KOPT-K1 (cell line): ENCODE measurements around the gene HMCN2.

Experiments used
- H3K27ac ChIP-seq: fragments of 200-600 bp; sonication (generic); 2 replicates; pipeline ENCODE4 v1.5.1; 2016; ENCODE audit warnings: antibody characterized with exemption, mild to moderate bottlenecking, low read depth, low read length; ENCODE audit not compliant: poor library complexity, severe bottlenecking
- H3K36me3 ChIP-seq: fragments of 200-600 bp; sonication (generic); 2 replicates; pipeline ENCODE4 v1.5.1; 2017; ENCODE audit warnings: antibody characterized with exemption, mild to moderate bottlenecking, low read length, moderate library complexity; ENCODE audit not compliant: insufficient read depth
- H3K9me3 ChIP-seq: fragments of 200-600 bp; sonication (generic); 2 replicates; pipeline ENCODE4 v1.5.1; 2017; ENCODE audit warnings: antibody characterized with exemption, low read length, mild to moderate bottlenecking; ENCODE audit not compliant: insufficient read depth, poor library complexity, severe bottlenecking

The HMCN2 gene

DNA sequence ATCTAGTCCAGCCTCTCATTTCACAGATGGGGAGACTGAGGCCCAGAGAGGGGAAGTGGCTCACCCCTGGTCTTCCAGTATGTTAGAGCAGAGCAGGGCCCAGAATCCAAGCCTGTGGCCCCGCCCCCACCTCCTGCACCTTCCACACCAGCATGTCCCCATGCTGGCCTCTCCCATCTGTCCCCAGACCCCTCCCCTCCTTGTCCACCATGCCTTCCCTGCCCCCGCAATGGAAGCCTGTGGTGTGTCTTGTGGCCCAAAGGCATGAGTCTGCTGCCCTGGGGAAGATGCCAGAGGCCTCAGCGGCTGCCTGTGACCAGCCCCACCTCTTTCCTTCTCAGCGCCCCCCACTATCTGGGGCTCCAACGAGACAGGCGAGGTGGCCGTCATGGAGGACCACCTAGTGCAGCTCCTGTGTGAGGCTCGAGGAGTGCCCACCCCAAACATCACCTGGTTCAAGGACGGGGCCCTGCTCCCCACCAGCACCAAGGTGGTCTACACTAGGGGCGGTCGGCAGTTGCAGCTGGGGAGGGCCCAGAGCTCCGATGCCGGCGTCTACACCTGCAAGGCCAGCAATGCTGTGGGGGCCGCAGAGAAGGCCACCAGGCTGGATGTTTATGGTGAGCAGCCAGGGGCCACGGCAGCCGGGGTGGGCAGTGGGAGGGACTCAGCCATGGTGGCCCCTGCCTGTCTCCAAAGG, 87.2 kb downstream of the HMCN2 start:
- H3K27ac ChIP-seq: no peak overlapping the region
- no peaks in the 10 kb centered on the region for H3K9me3 ChIP-seq
- no peaks in the 10 kb centered on the region for H3K36me3 ChIP-seq

DNA sequence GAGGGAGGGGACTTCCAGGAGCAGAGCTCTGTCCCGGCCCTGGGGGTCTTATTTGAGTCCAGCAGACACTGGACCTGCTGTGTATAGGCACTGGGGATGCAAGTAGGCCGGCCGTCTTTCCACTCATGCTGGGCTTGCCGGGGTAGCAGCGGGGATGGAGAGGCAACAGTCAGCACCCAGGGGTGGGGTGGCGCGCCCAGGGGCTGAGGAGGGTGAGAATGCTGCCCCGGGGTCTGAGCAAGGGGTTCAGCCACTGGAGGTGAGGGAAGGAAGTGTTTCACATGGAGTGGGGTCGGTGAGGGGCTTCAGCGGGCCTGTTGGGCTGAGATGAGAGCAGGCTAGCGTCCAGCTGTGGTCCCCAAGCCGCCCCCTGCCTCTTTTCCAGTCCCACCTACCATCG, 88.8 kb downstream of the HMCN2 start:
- Histone ChIP-seq H3K36me3 (no peaks in the 10 kb centered on the region), H3K27ac (no peak overlapping the region), H3K9me3 (no peaks in the 10 kb centered on the region)

DNA sequence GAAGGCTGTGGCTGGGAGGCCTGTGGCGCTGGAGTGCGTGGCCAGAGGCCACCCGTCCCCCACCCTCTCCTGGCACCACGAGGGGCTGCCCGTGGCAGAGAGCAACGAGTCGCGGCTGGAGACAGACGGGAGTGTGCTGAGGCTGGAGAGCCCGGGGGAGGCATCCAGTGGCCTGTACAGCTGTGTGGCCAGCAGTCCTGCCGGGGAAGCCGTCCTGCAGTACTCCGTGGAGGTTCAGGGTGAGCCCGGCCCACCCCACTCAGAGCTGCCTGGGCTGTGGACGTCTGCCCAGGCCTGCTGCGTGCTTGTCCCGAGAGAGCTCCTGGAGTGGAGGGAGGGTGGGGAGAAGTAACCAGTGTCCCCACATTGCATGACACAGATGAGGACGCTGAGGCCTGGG, 89.2 kb downstream of the HMCN2 start:
- no peaks in the 10 kb centered on the region for H3K9me3 ChIP-seq
- no peaks in the 10 kb centered on the region for H3K36me3 ChIP-seq
- no peak overlapping the region for H3K27ac ChIP-seq

DNA sequence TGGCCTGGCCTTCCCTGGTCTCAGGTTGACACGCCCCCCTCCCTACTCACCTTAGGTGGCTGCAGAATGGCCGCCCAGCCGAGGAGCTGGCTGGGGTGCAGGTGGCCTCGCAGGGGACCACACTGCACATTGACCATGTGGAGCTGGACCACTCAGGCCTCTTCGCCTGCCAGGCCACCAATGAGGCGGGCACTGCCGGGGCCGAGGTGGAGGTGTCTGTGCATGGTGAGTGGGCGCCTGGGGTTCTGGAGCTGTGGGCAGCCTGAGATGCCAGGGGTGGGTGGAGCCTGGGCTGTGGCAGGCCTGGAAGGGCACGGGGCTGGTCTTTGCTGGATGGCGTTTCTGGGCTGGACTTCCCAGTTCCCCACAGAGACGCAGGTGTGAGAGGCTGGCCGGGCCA, 90.5 kb downstream of the HMCN2 start:
- H3K27ac ChIP-seq: no peak overlapping the region
- H3K36me3 ChIP-seq: no peaks in the 10 kb centered on the region

DNA sequence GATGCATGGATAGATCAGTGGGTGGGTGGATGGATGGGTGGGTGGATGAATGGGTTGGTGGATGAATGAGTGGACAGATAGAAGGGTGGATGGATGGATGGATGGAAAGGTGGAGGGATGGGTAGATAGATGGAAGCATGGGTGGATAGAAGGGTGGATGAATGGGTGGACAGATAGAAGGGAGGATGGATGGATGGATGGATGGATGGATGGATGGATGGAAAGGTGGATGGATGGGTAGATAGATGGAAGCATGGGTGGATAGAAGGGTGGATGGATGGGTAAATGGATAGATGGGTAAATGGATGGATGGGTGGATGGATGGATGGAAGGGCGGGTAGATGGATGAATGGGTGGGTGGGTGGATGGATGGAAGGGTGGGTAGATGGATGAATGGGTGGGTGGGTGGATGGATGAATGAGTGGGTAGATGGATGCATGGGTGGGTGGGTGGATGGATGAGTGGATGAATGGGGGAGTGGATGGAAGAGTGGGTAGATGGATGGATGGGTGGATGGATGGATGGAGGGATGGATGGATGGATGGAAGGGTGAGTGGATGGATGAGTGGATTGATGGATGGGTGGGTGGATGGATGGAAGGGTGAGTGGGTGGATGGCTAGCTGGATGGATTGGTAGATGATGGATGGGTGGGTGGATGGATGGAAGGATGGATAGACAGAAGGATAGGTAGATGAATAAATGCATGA, 91.5 kb downstream of the HMCN2 start:
- no peaks in the 10 kb centered on the region for H3K9me3 ChIP-seq
- no peaks in the 10 kb centered on the region for H3K36me3 ChIP-seq
- no peak overlapping the region for H3K27ac ChIP-seq

More for the DNA sequence above, 90.5 kb downstream of the HMCN2 start:
- H3K9me3 ChIP-seq: no peaks in the 10 kb centered on the region

GRCh38 chr9:130358928-130359327, 93.4 kb downstream of the HMCN2 start:
- no peaks in the 10 kb centered on the region for H3K9me3 ChIP-seq
- no peaks in the 10 kb centered on the region for H3K36me3 ChIP-seq
- no peak overlapping the region for H3K27ac ChIP-seq

- Histone ChIP-seq H3K27ac (no peak overlapping the region), H3K9me3 (no peaks in the 10 kb centered on the region), H3K36me3 (no peaks in the 10 kb centered on the region)
Measured at GRCh38 chr9:130359819-130360218, 94.3 kb downstream of the HMCN2 start.

GRCh38 chr9:130360672-130361071, 95.1 kb downstream of the HMCN2 start:
- H3K36me3 ChIP-seq: no peaks in the 10 kb centered on the region
- no peak overlapping the region for H3K27ac ChIP-seq
- no peaks in the 10 kb centered on the region for H3K9me3 ChIP-seq

- H3K9me3 ChIP-seq: no peaks in the 10 kb centered on the region
- H3K36me3 ChIP-seq: no peaks in the 10 kb centered on the region
- no peak overlapping the region for H3K27ac ChIP-seq
Measured at GRCh38 chr9:130361873-130362362, 96.4 kb downstream of the HMCN2 start.

- no peak overlapping the region for H3K27ac ChIP-seq
- no peaks in the 10 kb centered on the region for H3K36me3 ChIP-seq
- H3K9me3 ChIP-seq: no peaks in the 10 kb centered on the region
Measured at GRCh38 chr9:130362691-130363090, 97.1 kb downstream of the HMCN2 start.

GRCh38 chr9:130363755-130364404, 98.3 kb downstream of the HMCN2 start:
- no peak overlapping the region for H3K27ac ChIP-seq
- no peaks in the 10 kb centered on the region for H3K36me3 ChIP-seq
- H3K9me3 ChIP-seq: no peaks in the 10 kb centered on the region

DNA sequence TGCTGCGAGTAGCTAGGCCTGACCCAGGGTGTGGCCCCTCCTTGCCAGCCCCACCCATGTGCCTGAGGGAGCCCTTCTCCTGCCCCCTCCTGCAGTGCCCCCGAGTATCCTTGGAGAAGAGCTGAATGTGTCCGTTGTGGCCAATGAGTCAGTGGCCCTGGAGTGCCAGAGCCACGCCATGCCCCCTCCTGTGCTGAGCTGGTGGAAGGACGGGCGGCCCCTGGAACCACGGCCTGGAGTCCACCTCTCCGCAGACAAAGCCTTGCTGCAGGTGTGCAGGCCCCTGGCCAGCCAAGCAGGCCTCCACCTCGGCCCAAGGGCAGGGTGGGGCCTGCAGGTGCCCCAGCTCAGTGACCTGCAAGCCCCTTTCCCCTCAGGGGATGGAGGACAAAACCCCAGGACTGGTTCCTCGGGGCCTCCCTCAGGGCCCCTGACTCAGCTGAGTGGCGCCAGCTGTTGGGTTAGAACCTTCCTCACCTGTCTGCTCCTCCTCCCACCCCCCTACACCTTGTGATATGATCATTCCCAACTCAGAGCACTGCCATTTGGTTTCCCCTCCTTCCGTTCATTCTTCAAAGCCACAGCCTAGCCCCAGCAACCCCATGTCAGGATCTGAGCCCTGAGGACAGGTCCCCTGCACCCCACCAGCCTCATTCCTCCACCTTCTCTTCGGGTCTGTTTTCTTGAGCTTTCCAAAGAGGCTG, 99.2 kb downstream of the HMCN2 start:
- Histone ChIP-seq H3K27ac (no peak overlapping the region), H3K36me3 (no peaks in the 10 kb centered on the region), H3K9me3 (no peaks in the 10 kb centered on the region)

DNA sequence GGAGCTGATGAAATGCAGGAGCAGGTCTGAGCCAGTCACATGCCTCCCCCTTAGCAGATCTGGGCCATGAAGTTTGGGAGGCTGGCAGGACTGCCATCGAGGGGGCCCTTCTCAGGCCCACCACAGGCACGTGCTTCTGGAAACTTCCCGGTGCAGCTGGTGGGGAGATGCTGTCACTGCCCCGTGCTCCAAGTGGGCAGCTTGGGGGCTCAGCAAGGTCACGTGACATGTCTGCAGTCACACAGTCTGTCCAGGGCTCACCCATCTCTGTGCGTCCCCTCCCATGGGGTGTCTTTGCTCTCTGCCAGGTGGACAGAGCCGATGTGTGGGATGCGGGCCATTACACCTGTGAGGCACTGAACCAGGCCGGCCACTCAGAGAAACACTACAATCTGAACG, 99.8 kb downstream of the HMCN2 start:
- H3K36me3 ChIP-seq: no peaks in the 10 kb centered on the region
- H3K27ac ChIP-seq: no peak overlapping the region
- H3K9me3 ChIP-seq: no peaks in the 10 kb centered on the region

DNA sequence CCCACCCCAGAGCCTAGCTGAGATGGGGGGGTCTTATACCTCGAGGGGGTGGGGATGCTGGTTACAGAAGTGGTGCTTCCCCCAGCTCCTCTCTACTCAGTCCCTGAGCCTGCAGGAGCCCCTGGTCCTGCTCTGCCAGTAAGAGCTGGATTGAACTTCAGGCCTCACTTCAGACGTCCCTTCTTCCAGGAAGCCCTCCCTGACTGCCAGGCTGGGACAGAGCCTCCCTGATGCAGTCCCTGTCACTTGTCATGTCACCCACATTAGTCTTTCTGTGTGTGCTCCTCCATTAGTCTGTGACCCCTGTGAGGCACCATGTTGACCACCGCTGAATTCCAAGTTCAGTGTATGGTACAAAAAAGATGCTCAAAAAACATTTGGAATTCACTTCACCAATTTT, 100.5 kb downstream of the HMCN2 start:
- H3K36me3 ChIP-seq: no peaks in the 10 kb centered on the region
- no peak overlapping the region for H3K27ac ChIP-seq
- H3K9me3 ChIP-seq: no peaks in the 10 kb centered on the region
